Amniotic epithelial cell (primary cell): ENCODE measurements around the gene ATP5PD.
"Not testable (repeated sequence)": the region's sequence is repeated elsewhere in the genome, so short reads cannot be mapped to it uniquely, and the experiment has no call there.

ENCODE experiments used
- DNase-seq: peaks from one replicate; pipeline ENCODE4 v3.0.0-alpha.2; 2010; ENCODE audit warnings: low read depth

Gene ATP5PD

GRCh38 chr17:75020331-75021110 is 26.2 kb downstream of the ATP5PD start:
- DNase-seq, result no peak

GRCh38 chr17:75019710-75020109 is 27.1 kb downstream of the ATP5PD start:
- DNase-seq, result no peak

GRCh38 chr17:75019146-75019545 is 27.6 kb downstream of the ATP5PD start:
- DNase-seq, result no peak

DNA sequence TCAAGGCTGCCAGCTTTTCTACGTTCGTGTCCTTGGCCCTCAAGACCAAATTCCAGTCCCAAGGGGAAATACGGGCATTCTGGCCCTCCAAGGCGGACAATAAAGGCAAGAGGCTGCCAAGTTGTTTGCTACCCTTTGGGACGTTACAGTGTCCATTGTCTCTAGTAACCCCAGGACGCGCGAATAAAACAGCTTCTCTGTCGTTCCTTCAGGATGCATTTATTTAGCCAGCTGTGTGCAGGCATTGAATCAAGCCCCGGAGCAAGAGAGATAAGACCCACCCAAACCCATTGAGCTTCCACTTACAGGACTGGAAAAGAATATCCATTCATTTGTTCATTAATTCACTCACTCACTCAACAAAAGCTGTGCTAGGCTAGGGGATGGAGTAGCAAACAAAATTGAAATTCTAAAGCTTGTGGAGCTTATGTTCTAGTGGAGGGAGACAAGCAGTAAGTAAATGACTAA is 33.6 kb downstream of the ATP5PD start:
- DNase-seq, result no peak

GRCh38 chr17:75012346-75013091 is 34.2 kb downstream of the ATP5PD start, which contains the start of gene MRPL58:
TSS of gene MRPL58 (plus strand) at chr17:75012670. CDS start at chr17:75012687, 17 bp downstream.
- DNase-seq, result peak; percentile 79

DNA sequence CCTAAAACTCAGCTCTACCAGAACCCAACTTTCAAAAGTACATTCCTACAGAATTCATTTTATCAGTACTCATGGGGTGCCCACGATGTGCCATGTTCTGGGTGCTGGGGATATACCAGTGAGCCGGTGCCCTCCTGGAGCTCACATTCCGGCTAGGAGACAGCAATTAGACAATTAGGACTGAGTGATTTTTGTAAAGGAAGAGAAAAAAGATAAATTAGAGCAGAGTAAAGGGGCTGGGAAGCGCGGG is 34.7 kb downstream of the ATP5PD start:
- DNase-seq, result no peak

GRCh38 chr17:75011401-75012095 is 35.2 kb downstream of the ATP5PD start:
- DNase-seq, result peak; percentile 83

GRCh38 chr17:75010683-75011400 is 35.9 kb downstream of the ATP5PD start:
- DNase-seq, result peak; percentile 73

DNA sequence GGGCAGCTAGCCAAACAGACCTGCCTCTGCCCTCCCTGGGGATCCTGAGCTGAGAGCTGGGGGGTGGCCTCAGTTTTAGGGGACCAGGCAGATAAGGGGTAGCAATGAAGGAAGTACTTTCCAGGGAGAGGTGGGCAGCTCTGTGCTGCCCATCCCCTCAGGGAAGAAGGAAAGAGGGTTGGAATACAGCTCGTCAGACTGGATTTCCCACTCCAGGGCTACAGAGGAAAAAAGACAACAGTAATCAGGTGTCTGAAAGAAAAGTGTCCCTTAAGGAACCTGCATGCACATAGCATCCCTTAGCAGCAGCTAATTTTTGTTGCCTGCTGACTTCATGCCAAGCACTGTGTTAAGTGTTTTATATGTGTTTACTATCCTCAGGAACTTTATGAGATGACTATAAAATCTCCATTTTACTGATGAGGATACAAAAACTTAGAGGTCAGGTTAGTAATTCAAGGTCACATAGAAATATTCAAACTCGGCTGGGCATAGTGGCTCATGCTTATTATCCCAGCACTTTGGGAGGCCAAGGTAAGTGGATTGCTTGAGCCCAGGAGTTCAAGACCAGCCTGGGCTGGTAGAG is 37.5 kb downstream of the ATP5PD start:
- DNase-seq, result no peak

DNA sequence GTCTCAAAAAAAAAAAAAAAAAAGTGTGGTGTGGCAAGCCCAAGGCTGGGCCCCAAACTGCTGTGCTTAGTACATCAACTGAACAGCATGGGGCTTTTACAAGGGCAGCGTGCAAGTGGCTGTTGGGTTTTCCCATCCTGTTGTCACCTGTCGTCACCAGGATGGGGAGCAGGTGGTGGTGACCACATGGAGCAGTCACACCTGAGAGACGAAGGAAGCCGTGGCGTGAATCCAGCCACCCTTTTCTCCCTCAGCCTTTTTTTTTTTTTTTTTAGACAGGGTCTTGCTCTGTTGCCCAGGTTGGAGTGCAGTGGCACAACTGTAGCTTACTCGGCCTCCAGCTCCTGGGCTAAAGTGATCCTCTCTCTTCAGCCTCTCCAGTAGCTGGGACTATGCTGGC is 38.4 kb downstream of the ATP5PD start:
- no peak for DNase-seq

GRCh38 chr17:75006653-75007052 is 40.1 kb downstream of the ATP5PD start:
- no peak for DNase-seq

DNA sequence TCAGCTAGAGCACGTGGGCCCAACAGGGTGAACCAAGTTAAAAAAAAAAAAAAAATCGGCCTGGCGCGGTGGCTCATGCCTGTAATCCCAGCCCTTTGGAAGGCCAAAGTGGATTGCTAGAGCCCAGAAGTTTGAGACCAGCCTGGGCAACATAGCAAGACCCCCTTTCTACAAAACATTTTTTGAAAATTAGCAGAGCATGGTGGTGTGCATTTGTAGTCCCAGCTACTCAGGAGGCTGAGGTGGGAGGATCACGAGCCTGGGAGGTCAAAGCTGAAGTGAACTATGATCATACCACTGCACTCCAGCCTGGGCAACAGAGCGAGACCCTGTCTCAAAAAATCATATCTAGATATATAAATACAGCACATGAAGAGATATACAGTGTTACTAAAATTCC is 40.7 kb downstream of the ATP5PD start:
- DNase-seq, result not testable (repeated sequence)

- no peak for DNase-seq
Measured at GRCh38 chr17:75005291-75005690, 41.5 kb downstream of the ATP5PD start.

DNA sequence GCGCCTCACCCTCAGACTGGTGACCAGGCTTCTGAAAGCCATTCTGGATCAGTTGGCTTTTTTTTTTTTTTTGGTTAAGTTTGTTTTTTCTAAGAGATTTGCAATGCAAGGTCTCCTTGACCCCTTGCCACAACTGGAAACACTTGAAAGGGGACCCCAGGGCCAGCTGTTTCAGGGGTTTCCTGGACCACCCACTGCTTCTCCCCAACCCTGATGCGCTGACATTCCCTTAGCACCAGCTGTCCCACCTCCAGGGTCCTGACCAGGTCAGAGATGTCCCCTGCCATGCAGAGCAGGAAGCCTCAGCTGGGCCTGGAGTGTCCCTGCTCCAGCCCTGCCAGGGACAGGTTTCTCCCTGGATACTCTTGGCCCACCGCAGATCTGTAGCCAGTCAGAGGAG is 42.4 kb downstream of the ATP5PD start:
- DNase-seq, result no peak

DNA sequence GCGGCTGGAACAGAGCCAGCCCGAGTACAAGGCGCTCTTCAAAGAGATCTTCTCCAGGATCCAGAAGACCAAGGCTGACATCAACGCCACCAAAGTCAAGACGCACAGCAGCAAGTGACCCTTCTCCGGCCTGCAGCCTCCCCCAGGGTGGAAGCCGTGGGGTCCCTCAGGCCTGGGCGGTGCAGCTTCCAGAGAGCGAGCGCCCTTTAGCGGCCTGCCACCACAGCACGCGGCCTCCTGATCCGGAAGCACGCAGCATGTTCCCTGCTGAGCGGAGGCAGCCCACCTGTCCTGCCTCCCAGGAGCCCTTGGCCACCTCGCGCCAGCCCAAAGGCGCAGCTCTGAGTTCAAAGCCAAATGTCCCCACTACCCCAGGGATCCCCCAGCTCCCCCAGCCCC is 42.8 kb downstream of the ATP5PD start:
- DNase-seq, result no peak

DNA sequence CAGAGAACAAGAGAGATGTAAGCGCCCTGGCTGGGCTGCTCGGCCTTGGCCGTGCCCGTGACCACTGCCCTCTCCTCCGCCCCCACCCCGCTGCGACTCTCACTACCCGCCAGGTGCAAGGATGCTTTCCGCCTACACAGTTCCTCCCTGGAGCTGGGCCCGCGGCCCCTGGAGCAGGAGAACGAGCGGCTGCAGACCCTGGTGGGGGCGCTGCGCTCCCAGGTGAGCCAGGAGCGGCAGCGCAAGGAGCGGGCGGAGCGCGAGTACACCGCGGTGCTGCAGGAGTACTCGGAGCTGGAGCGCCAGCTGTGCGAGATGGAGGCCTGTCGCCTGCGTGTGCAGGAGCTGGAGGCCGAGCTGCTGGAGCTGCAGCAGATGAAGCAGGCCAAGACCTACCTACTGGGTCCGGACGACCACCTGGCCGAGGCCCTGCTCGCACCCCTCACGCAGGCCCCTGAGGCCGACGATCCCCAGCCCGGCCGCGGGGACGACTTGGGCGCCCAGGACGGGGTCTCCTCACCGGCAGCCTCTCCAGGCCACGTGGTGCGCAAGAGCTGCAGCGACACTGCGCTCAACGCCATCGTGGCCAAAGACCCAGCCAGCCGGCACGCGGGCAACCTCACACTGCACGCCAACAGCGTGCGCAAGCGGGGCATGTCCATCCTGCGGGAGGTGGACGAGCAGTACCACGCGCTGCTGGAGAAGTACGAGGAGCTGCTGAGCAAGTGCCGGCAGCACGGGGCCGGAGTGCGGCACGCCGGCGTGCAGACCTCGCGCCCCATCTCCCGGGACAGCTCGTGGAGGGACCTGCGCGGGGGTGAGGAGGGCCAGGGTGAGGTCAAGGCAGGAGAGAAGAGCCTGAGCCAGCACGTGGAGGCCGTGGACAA is 43.5 kb downstream of the ATP5PD start:
- DNase-seq, result no peak

DNA sequence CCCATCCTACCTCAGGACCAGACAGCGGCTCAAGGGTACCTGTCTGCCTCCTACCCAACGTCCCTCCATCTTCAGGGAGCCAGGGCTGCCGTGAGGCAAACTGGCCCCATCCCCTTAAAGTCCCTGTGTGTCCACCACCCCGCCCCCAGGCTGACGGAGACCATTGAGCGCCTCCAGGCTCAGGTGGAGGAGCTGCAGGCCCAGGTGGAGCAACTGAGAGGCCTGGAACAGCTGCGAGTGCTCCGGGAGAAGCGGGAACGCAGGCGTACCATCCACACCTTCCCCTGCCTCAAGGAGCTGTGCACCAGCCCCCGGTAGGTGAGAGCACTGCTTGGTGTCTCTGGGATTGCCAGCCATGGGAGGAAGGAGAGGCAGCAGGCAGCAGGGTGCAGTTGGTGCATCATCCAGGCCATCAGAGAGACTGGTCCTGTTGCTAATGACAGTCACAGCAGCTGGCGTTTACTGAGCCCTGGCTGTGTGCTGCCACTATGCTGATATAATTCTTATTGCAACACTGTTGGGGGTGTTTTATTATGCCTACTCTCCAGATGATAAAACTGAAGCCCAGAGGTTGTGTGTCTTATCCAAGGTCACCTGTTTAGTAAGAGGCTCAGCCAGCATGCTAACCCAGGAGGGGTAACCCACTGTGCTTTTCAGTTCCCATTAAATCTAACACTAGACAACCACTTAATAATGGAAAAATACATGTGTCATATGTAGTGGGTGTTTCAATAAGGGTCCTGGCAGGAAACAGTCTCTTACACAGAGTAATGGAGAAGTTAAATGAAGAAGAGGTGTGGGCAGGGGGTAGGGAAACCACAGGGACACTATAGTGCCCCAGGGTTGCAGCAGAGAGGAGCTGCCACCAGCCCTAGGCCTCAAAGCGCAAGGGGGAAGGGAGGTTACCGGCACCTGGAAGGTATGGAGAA is 44.6 kb downstream of the ATP5PD start:
- DNase-seq, result no peak

DNA sequence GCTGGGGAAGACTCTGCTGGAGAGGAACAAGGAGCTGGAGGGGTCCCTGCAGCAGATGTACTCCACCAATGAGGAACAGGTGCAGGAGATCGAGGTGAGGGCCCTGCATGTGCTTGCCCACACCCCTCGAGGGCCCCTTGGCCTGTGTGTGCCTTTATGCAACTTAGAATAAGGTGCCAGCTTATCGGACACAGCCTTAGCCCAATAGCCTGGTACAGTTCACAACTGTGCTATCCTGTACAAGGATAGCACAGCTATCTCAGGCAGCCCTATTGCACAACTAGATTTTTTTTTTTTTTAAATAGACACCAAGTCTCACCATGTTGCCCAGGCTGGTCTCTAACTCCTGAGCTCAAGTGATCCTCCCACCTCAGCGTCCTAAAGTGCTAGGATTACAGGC is 47.2 kb downstream of the ATP5PD start:
- DNase-seq, result peak; percentile 35

GRCh38 chr17:74998783-74999182 is 48.0 kb downstream of the ATP5PD start:
- peak; percentile 57 for DNase-seq

DNA sequence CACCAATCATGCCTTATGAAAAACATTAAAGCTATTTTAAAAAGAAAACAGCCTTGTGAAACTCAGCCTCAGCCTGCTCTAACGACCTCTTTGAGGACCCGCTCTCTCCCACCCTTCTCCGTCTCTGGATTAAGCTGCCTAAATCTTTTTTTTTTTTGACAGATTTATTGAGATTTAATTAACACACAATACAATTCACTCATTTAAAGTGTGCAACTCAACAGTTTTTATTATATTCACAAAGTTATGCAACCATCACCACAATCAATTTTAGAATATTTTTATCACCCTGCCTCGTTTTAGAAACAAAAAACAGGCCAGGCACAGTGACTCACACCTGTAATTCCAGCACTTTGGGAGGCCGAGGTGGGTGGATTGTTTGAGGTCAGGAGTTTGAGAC is 50.9 kb downstream of the ATP5PD start:
- peak; percentile 44 for DNase-seq
